T-helper 2 cell treated with Interferon-gamma antibody and Interleukin-4, amounts not matched to agents 5 μg/mL and 100 μg/mL, for 36 hours (primary cell): ENCODE results near the gene LYL1.

ENCODE experiments used
- DNase-seq: peaks from one replicate; pipeline ENCODE4 v3.0.0; 2021; ENCODE audit warnings: low spot score
- H3K27ac Mint-ChIP-seq: one replicate; pipeline ENCODE4 v1.8.0; 2021; ENCODE audit warnings: mild to moderate bottlenecking, mixed read lengths
- H3K27me3 Mint-ChIP-seq: one replicate; pipeline ENCODE4 v1.8.0; 2021; ENCODE audit warnings: low read depth, mixed read lengths
- H3K36me3 Mint-ChIP-seq: one replicate; pipeline ENCODE4 v1.8.0; 2021; ENCODE audit warnings: low read depth, mixed read lengths
- H3K4me1 Mint-ChIP-seq: one replicate; pipeline ENCODE4 v1.8.0; 2021; ENCODE audit warnings: low read depth, mixed read lengths
- H3K4me3 Mint-ChIP-seq: one replicate; pipeline ENCODE4 v1.8.0; 2022; ENCODE audit warnings: mild to moderate bottlenecking, moderate library complexity, mixed read lengths
- H3K9me3 Mint-ChIP-seq: one replicate; pipeline ENCODE4 v1.8.0; 2021; ENCODE audit warnings: mixed read lengths

LYL1 gene

DNA sequence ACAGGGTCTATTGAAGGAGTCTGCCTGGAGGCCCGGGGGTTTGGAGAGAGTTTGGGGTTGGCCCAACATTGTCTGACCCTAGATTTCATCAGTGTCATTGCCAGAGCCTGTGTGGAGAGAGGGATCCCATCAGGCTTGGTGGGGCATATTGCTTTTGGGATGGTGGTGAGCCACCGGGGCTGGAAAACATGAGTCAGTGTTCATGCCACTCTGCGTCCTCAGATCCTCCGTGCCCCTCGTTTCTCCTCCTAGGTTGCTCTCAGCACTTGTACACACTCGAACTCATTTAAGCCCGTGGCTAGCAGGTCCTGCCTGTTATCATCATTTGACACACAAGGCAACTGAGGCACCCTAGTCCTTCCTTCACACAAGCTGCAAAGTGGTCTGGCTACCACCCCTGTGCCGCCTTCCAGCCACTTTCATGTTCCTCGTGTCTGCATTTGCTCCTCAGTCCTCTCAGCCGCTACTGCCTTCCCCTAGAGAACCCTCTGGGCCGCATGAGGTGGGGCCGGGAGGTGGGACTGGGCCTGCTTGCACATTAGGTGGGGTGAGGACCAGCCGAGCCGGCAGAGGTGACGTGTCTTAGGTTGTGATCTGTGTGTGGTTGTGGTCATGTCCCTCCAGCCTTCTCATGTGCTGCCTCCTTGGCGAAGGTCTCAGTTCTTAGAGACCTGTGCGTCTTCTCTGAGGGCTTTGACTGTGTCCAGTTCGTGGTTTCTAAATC, 19.1 kb upstream of the LYL1 start:
- H3K27me3 Mint-ChIP-seq, result no peaks in the 10 kb centered on the region
- H3K4me1 Mint-ChIP-seq, result peaks cover 24% of the 10 kb centered on the region
- H3K36me3 Mint-ChIP-seq, result peaks cover 9% of the 10 kb centered on the region
- peak overlapping the region; percentile 8 for H3K27ac Mint-ChIP-seq
- H3K9me3 Mint-ChIP-seq, result no peaks in the 10 kb centered on the region
- no peak for DNase-seq
- H3K4me3 Mint-ChIP-seq, result no peak overlapping the region

- Mint-ChIP-seq H3K27me3 (no peaks in the 10 kb centered on the region), H3K4me3 (peak overlapping the region; percentile 15), H3K36me3 (peaks cover 12% of the 10 kb centered on the region), H3K4me1 (peaks cover 24% of the 10 kb centered on the region), H3K9me3 (no peaks in the 10 kb centered on the region), H3K27ac (no peak overlapping the region)
- DNase-seq, result no peak
Observed at GRCh38 chr19:13120817-13121216, 18.2 kb upstream of the LYL1 start.

- DNase-seq, result no peak
- Mint-ChIP-seq H3K4me1 (peaks cover 31% of the 10 kb centered on the region), H3K36me3 (peaks cover 18% of the 10 kb centered on the region), H3K27me3 (no peaks in the 10 kb centered on the region), H3K27ac (no peak overlapping the region), H3K9me3 (no peaks in the 10 kb centered on the region), H3K4me3 (peak overlapping the region; percentile 86)
Observed at GRCh38 chr19:13120031-13120430, 17.4 kb upstream of the LYL1 start.

DNA sequence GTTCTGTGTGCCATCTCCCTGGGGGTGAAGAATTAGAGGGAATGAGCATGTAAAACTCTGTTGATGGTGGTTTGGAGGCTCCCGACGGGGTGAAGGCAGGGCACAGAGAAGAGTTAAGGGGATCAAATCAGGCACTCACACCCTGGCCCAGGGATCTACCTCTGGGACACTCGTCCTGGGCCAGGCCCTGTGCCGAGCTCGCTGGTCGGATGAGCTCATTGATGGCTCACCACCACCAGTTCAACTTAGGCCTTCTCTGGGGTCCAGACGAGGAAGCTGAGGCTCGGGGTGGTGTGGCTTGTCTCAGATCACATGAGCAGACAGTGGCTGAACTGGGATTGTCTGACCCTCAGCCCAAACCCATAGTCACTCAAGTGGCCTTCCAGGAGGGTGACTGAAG, 17.0 kb upstream of the LYL1 start:
- DNase-seq, result no peak
- Mint-ChIP-seq H3K36me3 (peaks cover 22% of the 10 kb centered on the region), H3K9me3 (no peaks in the 10 kb centered on the region), H3K4me3 (peak overlapping the region; percentile 86), H3K27ac (peak overlapping the region; percentile 76), H3K27me3 (no peaks in the 10 kb centered on the region), H3K4me1 (peaks cover 31% of the 10 kb centered on the region)

GRCh38 chr19:13118424-13119193, 16.0 kb upstream of the LYL1 start:
- peak overlapping the region; percentile 76 for H3K27ac Mint-ChIP-seq
- peak; percentile 60 for DNase-seq
- peaks cover 22% of the 10 kb centered on the region for H3K36me3 Mint-ChIP-seq
- H3K27me3 Mint-ChIP-seq, result no peaks in the 10 kb centered on the region
- peaks cover 31% of the 10 kb centered on the region for H3K4me1 Mint-ChIP-seq
- H3K9me3 Mint-ChIP-seq, result no peaks in the 10 kb centered on the region
- peak overlapping the region; percentile 86 for H3K4me3 Mint-ChIP-seq

GRCh38 chr19:13117772-13118423, 15.2 kb upstream of the LYL1 start, which contains the start of gene NACC1:
NACC1 (plus strand) TSS chr19:13118264; CDS start chr19:13135208, 16,944 bp downstream.
- Mint-ChIP-seq H3K9me3 (no peaks in the 10 kb centered on the region), H3K4me1 (peaks cover 31% of the 10 kb centered on the region), H3K4me3 (peak within 1 kb of the TSS; percentile 96)

DNA sequence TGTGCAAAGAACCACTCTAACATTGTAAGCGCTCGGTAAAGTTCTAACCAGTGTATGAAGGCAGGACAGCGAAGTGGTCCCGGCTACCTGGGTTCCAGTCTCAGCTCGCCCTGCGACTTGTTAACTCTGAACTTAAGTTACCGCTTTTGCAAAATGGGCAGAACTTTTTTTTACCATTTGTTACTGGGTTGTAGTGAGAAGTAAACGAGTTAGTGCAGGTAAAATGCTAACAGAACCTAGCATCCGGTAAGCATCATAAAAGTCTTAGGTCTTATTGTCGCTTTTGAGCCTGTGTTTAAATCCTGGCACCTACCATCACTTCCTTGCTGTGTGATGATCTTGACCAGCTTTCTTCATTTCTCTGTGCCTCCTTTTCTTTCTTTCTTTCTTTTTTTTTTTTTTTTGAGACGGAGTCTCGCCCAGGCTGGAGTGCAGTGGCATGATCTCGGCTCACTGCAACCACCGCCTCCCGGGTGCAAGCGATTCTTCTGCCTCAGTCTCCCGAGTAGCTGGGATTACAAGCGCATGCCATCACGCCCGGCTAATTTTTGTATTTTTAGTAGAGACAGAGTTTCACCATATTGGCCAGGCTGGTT, 14.6 kb upstream of the LYL1 start:
- Mint-ChIP-seq H3K9me3 (no peaks in the 10 kb centered on the region), H3K27ac (peak overlapping the region; percentile 97), H3K27me3 (no peaks in the 10 kb centered on the region), H3K4me3 (peak overlapping the region; percentile 96), H3K4me1 (peaks cover 26% of the 10 kb centered on the region), H3K36me3 (peaks cover 22% of the 10 kb centered on the region)
- DNase-seq, result no peak

More at GRCh38 chr19:13117772-13118423, 15.2 kb upstream of the LYL1 start, which contains the start of gene NACC1:
- peak; percentile 92 for DNase-seq
- Mint-ChIP-seq H3K27me3 (no peaks in the 10 kb centered on the region), H3K27ac (peak within 1 kb of the TSS; percentile 97), H3K36me3 (peaks cover 22% of the 10 kb centered on the region)

DNA sequence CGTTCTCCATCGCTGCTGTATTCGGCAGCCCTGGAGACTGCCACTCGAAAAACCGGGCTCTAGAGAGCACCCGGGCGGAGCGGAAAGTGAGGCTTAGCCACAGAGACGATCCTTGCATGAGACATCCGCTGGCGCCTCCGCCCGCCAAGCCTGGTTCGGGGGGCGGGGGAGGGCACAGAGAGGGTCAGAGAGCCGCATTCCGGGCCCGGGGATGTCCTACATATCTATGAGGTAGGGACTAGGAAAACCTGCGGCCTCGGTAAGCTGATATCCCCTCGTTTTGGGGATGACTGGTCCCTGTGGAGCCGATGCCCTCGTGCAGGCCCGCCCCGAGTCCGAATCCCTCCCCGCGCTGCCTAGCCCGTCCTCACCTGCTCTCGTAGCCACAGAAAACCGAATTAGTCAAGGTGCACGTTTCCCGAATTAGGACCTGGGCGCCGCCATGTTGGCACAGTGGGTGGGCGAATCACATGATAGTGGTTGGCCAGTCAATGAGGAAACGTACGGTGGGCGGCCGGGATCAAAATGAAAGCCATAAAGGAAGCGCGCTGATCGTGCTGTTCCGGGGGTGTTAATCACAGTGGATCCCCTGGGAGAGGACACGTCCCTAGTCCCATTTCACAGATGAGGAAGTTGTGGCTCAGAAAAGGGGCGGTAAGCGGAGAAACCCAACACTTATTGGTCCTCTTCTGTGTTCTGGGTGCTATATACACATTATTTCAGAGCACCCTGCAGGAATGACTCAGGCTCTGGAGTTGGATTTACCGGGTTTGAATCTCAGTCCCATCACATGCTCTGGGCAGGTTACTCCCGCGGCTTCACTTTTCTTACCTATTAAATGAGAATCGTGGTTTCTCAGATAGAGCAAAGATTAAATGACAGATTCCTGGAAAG, 13.9 kb upstream of the LYL1 start, which contains the start of gene TRMT1:
TSS of gene TRMT1 (minus strand) at position 459 of the 894 bp plus-strand sequence. CDS start at position 118, 341 bp downstream.
- Mint-ChIP-seq H3K27me3 (no peaks in the 10 kb centered on the region), H3K36me3 (peaks cover 19% of the 10 kb centered on the region), H3K4me3 (peak within 1 kb of the TSS; percentile 96), H3K9me3 (no peaks in the 10 kb centered on the region), H3K27ac (peak within 1 kb of the TSS; percentile 97), H3K4me1 (peaks cover 23% of the 10 kb centered on the region)
- DNase-seq, result peak; percentile 92

- Mint-ChIP-seq H3K9me3 (no peaks in the 10 kb centered on the region), H3K4me1 (peaks cover 20% of the 10 kb centered on the region), H3K4me3 (peak overlapping the region; percentile 96), H3K27ac (peak overlapping the region; percentile 97), H3K27me3 (no peaks in the 10 kb centered on the region), H3K36me3 (peaks cover 17% of the 10 kb centered on the region)
- DNase-seq, result no peak
Observed at GRCh38 chr19:13115936-13116281, 13.3 kb upstream of the LYL1 start.

DNA sequence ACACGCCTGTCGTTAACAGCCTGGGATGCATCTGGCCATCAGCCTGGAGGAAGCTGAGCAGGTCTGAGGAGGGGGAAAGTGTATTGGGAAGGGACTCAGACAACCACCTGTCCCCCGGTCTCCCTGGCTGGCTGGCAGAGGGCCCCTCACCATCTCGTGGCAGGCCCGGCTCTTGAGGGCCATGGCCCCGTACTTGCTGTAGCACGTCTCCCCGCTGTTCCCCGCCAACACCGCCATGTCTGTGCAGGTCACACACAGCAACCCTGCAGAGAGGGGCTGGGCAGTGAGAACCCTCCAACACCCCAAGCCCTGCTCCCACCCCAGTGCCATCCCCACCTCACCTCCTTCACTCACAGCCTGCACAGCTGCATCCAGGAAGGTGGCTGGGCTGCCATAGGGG, 9.9 kb upstream of the LYL1 start:
- peaks cover 19% of the 10 kb centered on the region for H3K36me3 Mint-ChIP-seq
- DNase-seq, result no peak
- H3K4me1 Mint-ChIP-seq, result peaks cover 6% of the 10 kb centered on the region
- H3K27ac Mint-ChIP-seq, result no peak overlapping the region
- H3K27me3 Mint-ChIP-seq, result no peaks in the 10 kb centered on the region
- H3K9me3 Mint-ChIP-seq, result no peaks in the 10 kb centered on the region
- no peak overlapping the region for H3K4me3 Mint-ChIP-seq

DNA sequence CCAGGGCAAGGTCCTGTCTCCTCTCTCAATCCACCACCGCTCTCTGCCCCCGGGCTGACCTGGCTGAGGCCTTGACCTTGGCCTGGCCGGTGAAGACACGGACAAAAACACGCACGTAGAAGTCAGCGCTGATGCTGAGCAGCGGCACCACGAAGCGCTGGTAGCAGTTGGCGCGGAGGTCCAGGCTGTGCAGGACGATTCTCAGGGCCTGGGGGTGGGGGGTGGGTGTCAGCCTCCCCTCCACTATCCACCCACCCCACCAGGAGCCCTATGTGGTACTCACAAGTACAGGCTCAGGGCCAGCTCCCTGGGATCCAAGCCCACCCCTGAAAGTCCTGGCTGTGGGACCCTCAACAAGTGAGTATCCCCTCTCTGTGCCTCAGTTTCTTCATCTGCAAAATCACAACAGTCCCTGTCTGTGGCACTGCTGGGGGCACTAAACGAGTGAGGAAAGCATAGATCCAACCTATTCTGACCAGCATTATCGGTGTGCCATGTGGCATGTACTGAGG, 7.5 kb upstream of the LYL1 start:
- Mint-ChIP-seq H3K36me3 (peaks cover 15% of the 10 kb centered on the region), H3K27me3 (no peaks in the 10 kb centered on the region), H3K9me3 (no peaks in the 10 kb centered on the region), H3K27ac (no peak overlapping the region), H3K4me1 (peaks cover under 1% of the 10 kb centered on the region), H3K4me3 (no peak overlapping the region)
- DNase-seq, result no peak

DNA sequence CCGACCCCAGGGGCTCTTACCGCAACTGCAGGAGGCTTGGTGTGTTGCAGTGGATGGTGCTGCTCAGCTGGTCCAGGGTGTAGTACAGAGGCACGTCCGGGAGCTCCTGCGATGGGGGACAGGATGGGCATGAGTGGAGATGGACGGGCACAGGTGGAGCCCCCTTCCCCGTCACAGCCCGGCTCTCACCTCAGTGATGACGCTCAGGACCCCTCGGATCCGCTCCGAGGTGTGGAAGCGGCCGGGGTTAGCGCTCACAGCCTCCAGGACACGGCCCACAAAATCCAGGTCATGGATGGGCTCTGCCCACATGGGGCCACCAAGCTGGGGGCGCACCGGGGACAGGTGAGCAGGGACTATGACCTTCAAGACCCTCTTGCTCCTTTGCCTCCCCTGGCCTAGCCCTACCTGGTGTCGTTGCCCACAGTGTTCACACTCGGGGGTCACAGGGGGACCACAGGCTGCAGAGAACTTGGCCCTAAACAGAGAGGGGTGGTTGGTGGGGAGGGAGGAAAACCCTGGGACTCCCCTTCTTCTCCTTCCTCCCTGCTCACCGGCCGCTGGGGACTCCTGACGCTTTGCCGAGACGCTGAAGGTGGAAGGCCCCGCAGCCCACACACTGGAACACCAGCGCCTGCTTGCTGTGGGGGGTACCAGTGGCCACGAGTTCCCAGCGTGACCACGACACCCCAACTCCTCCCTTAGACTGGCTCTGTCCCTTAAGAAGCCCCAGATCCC, 6.9 kb upstream of the LYL1 start:
- Mint-ChIP-seq H3K27ac (no peak overlapping the region), H3K4me3 (no peak overlapping the region), H3K9me3 (no peaks in the 10 kb centered on the region), H3K4me1 (peaks cover 4% of the 10 kb centered on the region), H3K27me3 (no peaks in the 10 kb centered on the region), H3K36me3 (peaks cover 12% of the 10 kb centered on the region)
- no peak for DNase-seq
